CD14-positive monocyte (primary cell): ENCODE measurements around the gene DAB2IP. TPM values are rescaled to one million over a fixed set of nuclear protein-coding genes. Genes with fewer than 3 reads are reported as not detected.

Experiments
- DNase-seq, 3 donors: peaks; one replicate each; pipeline ENCODE4 v3.0.0-alpha.2; 2011 to 2022
- H2AFZ ChIP-seq: 2 replicates; pipeline ENCODE4 v1.6.0; 2012; ENCODE audit warnings: mild to moderate bottlenecking, low read depth, low read length, inconsistent platforms; ENCODE audit not compliant: insufficient read depth, poor library complexity, severe bottlenecking
- H3K27ac ChIP-seq, 2 donors: 1 replicate in 1 of 2; 2 replicates in 1 of 2; pipeline ENCODE4 v1.5.1; 2012 to 2013; ENCODE audit warnings: low read length in 2 of 2, control low read depth in 1 of 2, inconsistent platforms in 1 of 2, low read depth in 1 of 2, mild to moderate bottlenecking in 1 of 2
- H3K27me3 ChIP-seq, 2 donors: one replicate each; pipeline versions ENCODE4 v1.6.0 to v1.6.1; 2011 to 2013; ENCODE audit warnings: low read length in 2 of 2; ENCODE audit not compliant: control insufficient read depth in 2 of 2, insufficient read depth in 2 of 2
- H3K36me3 ChIP-seq, 2 donors: replicated peaks in 1 of 2; 1 replicate in 1 of 2; 2 replicates in 1 of 2; pipeline versions ENCODE4 v1.5.1 to v1.6.1; 2012 to 2013; ENCODE audit warnings: low read length in 2 of 2, control low read depth in 1 of 2, inconsistent platforms in 1 of 2, mild to moderate bottlenecking in 1 of 2; ENCODE audit not compliant: insufficient read depth in 2 of 2, control insufficient read depth in 1 of 2
- H3K4me1 ChIP-seq, 2 donors: 1 replicate in 1 of 2; 2 replicates in 1 of 2; pipeline versions ENCODE4 v1.5.1 to v1.6.1; 2012 to 2013; ENCODE audit warnings: low read length in 2 of 2, control low read depth in 1 of 2, inconsistent platforms in 1 of 2, mild to moderate bottlenecking in 1 of 2, moderate library complexity in 1 of 2; ENCODE audit not compliant: insufficient read depth in 2 of 2, control insufficient read depth in 1 of 2
- H3K4me2 ChIP-seq: replicated peaks from 2 replicates; pipeline ENCODE3; 2012; ENCODE audit warnings: low read length, moderate library complexity, mild to moderate bottlenecking; ENCODE audit not compliant: poor library complexity, severe bottlenecking; ENCODE audit errors: extremely low read depth
- H3K4me3 ChIP-seq, 3 experiments: fragments of 200-600 bp in 1 of 3; sonication (generic) in 1 of 3; replicated peaks in 1 of 3; 1 replicate in 2 of 3; 2 replicates in 1 of 3; pipeline ENCODE4 v1.5.1; 2011 to 2013; ENCODE audit warnings: low read length in 3 of 3, mild to moderate bottlenecking in 3 of 3, control low read depth in 2 of 3, low read depth in 2 of 3, inconsistent platforms in 1 of 3, moderate library complexity in 1 of 3
- H3K79me2 ChIP-seq: 2 replicates; pipeline ENCODE4 v1.6.0; 2012; ENCODE audit warnings: mild to moderate bottlenecking, control low read depth, inconsistent platforms, low read length, moderate library complexity; ENCODE audit not compliant: insufficient read depth
- H3K9ac ChIP-seq: 2 replicates; pipeline ENCODE4 v1.6.0; 2017; ENCODE audit warnings: low read length, mild to moderate bottlenecking; ENCODE audit not compliant: insufficient read depth, poor library complexity, severe bottlenecking
- H3K9me3 ChIP-seq, 2 donors: replicated peaks in 1 of 2; 1 replicate in 1 of 2; 2 replicates in 1 of 2; pipeline versions ENCODE4 v1.5.1 to v1.6.1; 2012 to 2013; ENCODE audit warnings: low read length in 2 of 2, control low read depth in 1 of 2; ENCODE audit not compliant: control insufficient read depth in 1 of 2, insufficient read depth in 1 of 2
- H4K20me1 ChIP-seq: 2 replicates; pipeline ENCODE4 v1.6.0; 2012; ENCODE audit warnings: mild to moderate bottlenecking, low read length, control low read depth, moderate library complexity; ENCODE audit not compliant: insufficient read depth
- H3K27ac Mint-ChIP-seq, 7 donors: one replicate each; pipeline ENCODE4 v1.8.0; 2020; ENCODE audit warnings: mild to moderate bottlenecking in 7 of 7, mixed read lengths in 7 of 7, moderate library complexity in 6 of 7, inconsistent platforms in 2 of 7
- H3K27me3 Mint-ChIP-seq, 3 donors: one replicate each; pipeline ENCODE4 v1.8.0; 2021 to 2022; ENCODE audit warnings: low read depth in 3 of 3, mild to moderate bottlenecking in 3 of 3, mixed read lengths in 3 of 3, moderate library complexity in 3 of 3, inconsistent platforms in 1 of 3
- H3K36me3 Mint-ChIP-seq, 2 donors: one replicate each; pipeline ENCODE4 v1.8.0; 2020; ENCODE audit warnings: mixed read lengths in 2 of 2, inconsistent platforms in 1 of 2, mild to moderate bottlenecking in 1 of 2
- H3K4me1 Mint-ChIP-seq: one replicate; pipeline ENCODE4 v1.8.0; 2020; ENCODE audit warnings: mild to moderate bottlenecking, mixed read lengths
- H3K4me3 Mint-ChIP-seq, 2 donors: one replicate each; pipeline ENCODE4 v1.8.0; 2020; ENCODE audit warnings: mild to moderate bottlenecking in 2 of 2, mixed read lengths in 2 of 2, moderate library complexity in 1 of 2
- H3K9me3 Mint-ChIP-seq, 7 donors: one replicate each; pipeline ENCODE4 v1.8.0; 2020 to 2022; ENCODE audit warnings: mixed read lengths in 7 of 7, mild to moderate bottlenecking in 6 of 7, moderate library complexity in 6 of 7, inconsistent platforms in 2 of 7
- CTCF ChIP-seq: fragments of 200-600 bp; IDR thresholded peaks from one replicate; pipeline ENCODE4 v1.8.0; 2022; ENCODE audit warnings: antibody characterized with exemption, mild to moderate bottlenecking
- WGBS: methylation state at CpG from one replicate; pipeline ENCODE4 v1.1.5; 2013; ENCODE audit warnings: missing lambda C conversion rate; ENCODE audit not compliant: insufficient coverage; 5-methylcytosine and 5-hydroxymethylcytosine counted together
- intact Hi-C, 2 donors: fragments of 100-400 bp; cut with micrococcal nuclease; formaldehyde crosslinking; loops; one replicate each; pipeline versions ENCODE4 v1.15.0 to v1.15.1; 2023
- polyA plus RNA-seq, 3 donors: library from polyadenylated mRNA; depleted of rRNA in 1 of 3; unstranded in 2 of 3; stranded (reverse) in 1 of 3; fragments of 300-500 nt in 2 of 3; fragments of >200 nt in 1 of 3; fragmentation: Illumina TruSeq in 2 of 3; gene quantifications; 1 replicate in 2 of 3; 2 replicates in 1 of 3; pipeline ENCODE4 v1.2.3, GENCODE V29; 2012 to 2021

Gene DAB2IP
- polyA plus RNA-seq, 3 donors: 0.13 TPM; not detected in 2

- H3K4me1 ChIP-seq: no peaks in the 10 kb centered on the region
- no peaks in the 10 kb centered on the region for H3K4me1 Mint-ChIP-seq
- intact Hi-C loops: no loop called here
- no peak overlapping the region for H3K9ac ChIP-seq
- peaks cover 0 to 5% (median 4%) of the 10 kb centered on the region in 3 donors for H3K27me3 Mint-ChIP-seq
- no peak overlapping the region for H3K27ac ChIP-seq
- no peak overlapping the region for H3K27ac Mint-ChIP-seq
- no peak overlapping the region for H3K4me3 Mint-ChIP-seq
- TF ChIP-seq CTCF: no peak
- no peak overlapping the region for H3K4me2 ChIP-seq
- H3K9me3 ChIP-seq: no peaks in the 10 kb centered on the region
- H2AFZ ChIP-seq: no peak overlapping the region
- no peaks in the 10 kb centered on the region for H3K27me3 ChIP-seq
- H3K9me3 Mint-ChIP-seq: peaks cover 0 to 2% (median 0%) of the 10 kb centered on the region in 7 donors
- no peaks in the 10 kb centered on the region for H4K20me1 ChIP-seq
- whole genome bisulfite sequencing: 96% methylated on average over 7 of the region's 12 CpGs
- no peak for DNase-seq
- H3K79me2 ChIP-seq: no peaks in the 10 kb centered on the region
- H3K4me3 ChIP-seq: no peak overlapping the region
- H3K36me3 Mint-ChIP-seq: no peaks in the 10 kb centered on the region
- H3K36me3 ChIP-seq: no peaks in the 10 kb centered on the region
Measured at GRCh38 chr9:121812159-121812735, 160.8 kb downstream of the DAB2IP start.

DNA sequence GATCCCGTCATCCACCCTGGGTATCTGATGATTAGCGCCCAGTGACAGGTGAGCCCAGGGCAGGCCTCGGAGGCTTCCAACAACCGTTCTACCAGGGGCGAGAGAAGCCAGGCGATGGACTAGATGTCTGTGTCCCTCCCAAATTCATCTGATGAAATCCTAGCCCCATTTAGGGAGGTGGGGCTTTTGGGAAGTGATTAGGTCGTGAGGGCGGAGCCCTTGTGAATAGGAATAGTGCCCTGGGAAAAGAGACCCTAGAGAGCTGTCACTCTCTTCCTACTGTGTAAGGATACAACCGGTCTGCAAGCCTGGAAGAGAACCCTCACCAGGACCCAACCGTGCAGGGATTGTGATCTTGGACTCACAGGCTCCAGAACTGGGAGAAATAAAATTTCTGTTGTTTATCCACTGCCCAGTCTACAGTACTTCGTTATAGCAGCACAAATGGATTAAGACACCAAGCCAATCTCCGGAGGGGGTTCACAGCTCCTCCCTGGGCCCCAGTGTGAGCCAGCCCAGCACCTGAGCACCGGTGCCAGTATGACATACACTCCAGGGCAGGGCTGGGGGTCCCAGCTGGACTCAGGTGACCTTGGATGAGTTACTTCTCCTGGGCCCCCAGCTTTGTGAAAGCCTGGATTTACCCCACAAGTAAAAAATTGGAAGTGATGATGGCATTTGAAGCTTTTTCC, 162.2 kb downstream of the DAB2IP start:
- Mint-ChIP-seq H3K27me3 (peaks cover 5 to 6% (median 5%) of the 10 kb centered on the region in 3 donors), H3K27ac (no peak overlapping the region), H3K4me3 (no peak overlapping the region), H3K9me3 (peaks cover 0 to 2% (median 0%) of the 10 kb centered on the region in 7 donors), H3K36me3 (no peaks in the 10 kb centered on the region), H3K4me1 (no peaks in the 10 kb centered on the region)
- no peaks in the 10 kb centered on the region for H3K9me3 ChIP-seq
- H3K36me3 ChIP-seq: no peaks in the 10 kb centered on the region
- no peak for TF ChIP-seq CTCF
- 98% methylated on average over 8 of the region's 13 CpGs for WGBS
- H3K4me2 ChIP-seq: no peak overlapping the region
- H3K4me1 ChIP-seq: no peaks in the 10 kb centered on the region
- H3K9ac ChIP-seq: no peak overlapping the region
- H3K79me2 ChIP-seq: no peaks in the 10 kb centered on the region
- no peak overlapping the region for H2AFZ ChIP-seq
- H4K20me1 ChIP-seq: no peaks in the 10 kb centered on the region
- H3K27ac ChIP-seq: no peak overlapping the region
- intact Hi-C loops: no loop called here
- H3K27me3 ChIP-seq: no peaks in the 10 kb centered on the region
- DNase-seq: no peak
- no peak overlapping the region for H3K4me3 ChIP-seq
